Mesendoderm (in vitro differentiated cells): Measurements from ENCODE around the gene EIF2B1.

Experiments used
- DNase-seq: peaks from one replicate; pipeline ENCODE4 v3.0.0; 2013
- H2AK5ac ChIP-seq: 2 replicates; pipeline ENCODE4 v1.6.1; 2013; ENCODE audit warnings: low read length, inconsistent platforms
- H2BK120ac ChIP-seq: 2 replicates; pipeline ENCODE4 v1.6.1; 2013; ENCODE audit warnings: low read depth, mild to moderate bottlenecking, low read length, moderate library complexity, mixed read lengths
- H2BK15ac ChIP-seq: replicated peaks from 2 replicates; pipeline ENCODE4 v1.6.1; 2013; ENCODE audit warnings: low read depth, mild to moderate bottlenecking, moderate library complexity
- H2BK5ac ChIP-seq: 2 replicates; pipeline ENCODE4 v1.6.1; 2013; ENCODE audit warnings: low read length, inconsistent platforms
- H3K18ac ChIP-seq: 2 replicates; pipeline ENCODE4 v1.6.1; 2013; ENCODE audit warnings: mild to moderate bottlenecking, low read length, mixed read lengths
- H3K23ac ChIP-seq: one replicate; pipeline ENCODE4 v1.6.1; 2013; ENCODE audit warnings: low read length
- H3K27ac ChIP-seq: 2 replicates; pipeline ENCODE4 v1.5.1; 2013; ENCODE audit warnings: low read depth, mild to moderate bottlenecking, inconsistent platforms, low read length, moderate library complexity
- H3K27me3 ChIP-seq: 2 replicates; pipeline ENCODE4 v1.6.1; 2013; ENCODE audit warnings: low read length, control low read depth, mild to moderate bottlenecking, inconsistent platforms; ENCODE audit not compliant: insufficient read depth, poor library complexity
- H3K36me3 ChIP-seq: 2 replicates; pipeline ENCODE4 v1.6.1; 2013; ENCODE audit warnings: low read length, inconsistent platforms; ENCODE audit not compliant: control insufficient read depth, insufficient read depth
- H3K4ac ChIP-seq: one replicate; pipeline ENCODE4 v1.6.1; 2013; ENCODE audit warnings: low read depth, mild to moderate bottlenecking, low read length, moderate library complexity
- H3K4me1 ChIP-seq: 2 replicates; pipeline ENCODE4 v1.6.1; 2013; ENCODE audit warnings: low read depth, low read length, inconsistent platforms; ENCODE audit not compliant: control insufficient read depth
- H3K4me2 ChIP-seq: 2 replicates; pipeline ENCODE4 v1.6.1; 2013; ENCODE audit warnings: low read length
- H3K4me3 ChIP-seq: 2 replicates; pipeline ENCODE4 v1.5.1; 2013; ENCODE audit warnings: mild to moderate bottlenecking, low read length
- H3K56ac ChIP-seq: one replicate; pipeline ENCODE4 v1.6.1; 2013; ENCODE audit warnings: low read length
- H3K79me1 ChIP-seq: 2 replicates; pipeline ENCODE4 v1.6.1; 2013; ENCODE audit warnings: low read length, inconsistent platforms
- H3K79me2 ChIP-seq: 2 replicates; pipeline ENCODE4 v1.6.1; 2013; ENCODE audit warnings: mild to moderate bottlenecking, low read length; ENCODE audit not compliant: control insufficient read depth, insufficient read depth
- H3K9ac ChIP-seq: 2 replicates; pipeline ENCODE4 v1.6.1; 2013; ENCODE audit warnings: low read length, inconsistent platforms
- H4K5ac ChIP-seq: one replicate; pipeline ENCODE4 v1.6.1; 2013; ENCODE audit warnings: low read length
- H4K8ac ChIP-seq: one replicate; pipeline ENCODE4 v1.6.1; 2013; ENCODE audit warnings: low read depth, mild to moderate bottlenecking, control low read depth, low read length, moderate library complexity
- WGBS: extraction: QIAGEN DNeasy Blood & Tissue Kit; methylation state at CpG from one replicate; pipeline ENCODE4 v1.1.7; 2013; ENCODE audit warnings: low lambda C conversion rate, missing lambda C conversion rate; ENCODE audit not compliant: insufficient coverage; ENCODE audit errors: extremely low coverage; 5-methylcytosine and 5-hydroxymethylcytosine counted together

EIF2B1 gene

GRCh38 chr12:123656392-123656791 is 22.9 kb upstream of the EIF2B1 start:
- Histone ChIP-seq H3K23ac (no peak overlapping the region), H2BK5ac (no peak overlapping the region), H2BK15ac (no peak overlapping the region), H4K5ac (no peak overlapping the region), H3K4me1 (no peaks in the 10 kb centered on the region), H3K79me2 (no peaks in the 10 kb centered on the region), H3K4me2 (no peak overlapping the region), H3K9ac (no peak overlapping the region), H3K27me3 (no peaks in the 10 kb centered on the region), H3K4me3 (no peak overlapping the region), H3K36me3 (peaks cover 6% of the 10 kb centered on the region), H3K27ac (no peak overlapping the region), H2BK120ac (no peak overlapping the region), H2AK5ac (no peak overlapping the region), H3K56ac (no peak overlapping the region), H3K79me1 (no peaks in the 10 kb centered on the region), H3K18ac (no peak overlapping the region), H4K8ac (no peak overlapping the region), H3K4ac (no peak overlapping the region)
- no peak for DNase-seq
- no CpG with 5 or more reads among the region's 4 CpGs for WGBS

GRCh38 chr12:123655420-123655819 is 21.9 kb upstream of the EIF2B1 start:
- H3K79me1 ChIP-seq = no peaks in the 10 kb centered on the region
- no peak overlapping the region for H3K27ac ChIP-seq
- H4K8ac ChIP-seq = no peak overlapping the region
- no peak for DNase-seq
- H3K9ac ChIP-seq = no peak overlapping the region
- no peak overlapping the region for H2BK5ac ChIP-seq
- no peak overlapping the region for H2AK5ac ChIP-seq
- H3K4me2 ChIP-seq = no peak overlapping the region
- peaks cover 7% of the 10 kb centered on the region for H3K36me3 ChIP-seq
- no peaks in the 10 kb centered on the region for H3K79me2 ChIP-seq
- H2BK15ac ChIP-seq = no peak overlapping the region
- H3K18ac ChIP-seq = no peak overlapping the region
- H3K23ac ChIP-seq = no peak overlapping the region
- no peak overlapping the region for H4K5ac ChIP-seq
- H3K4me1 ChIP-seq = no peaks in the 10 kb centered on the region
- WGBS = no CpG with 5 or more reads among the region's 5 CpGs
- H3K27me3 ChIP-seq = no peaks in the 10 kb centered on the region
- H2BK120ac ChIP-seq = no peak overlapping the region
- no peak overlapping the region for H3K56ac ChIP-seq
- no peak overlapping the region for H3K4ac ChIP-seq
- H3K4me3 ChIP-seq = no peak overlapping the region

- H3K36me3 ChIP-seq = peaks cover 7% of the 10 kb centered on the region
- no peak overlapping the region for H3K18ac ChIP-seq
- no peak overlapping the region for H2BK120ac ChIP-seq
- no peaks in the 10 kb centered on the region for H3K79me1 ChIP-seq
- H4K5ac ChIP-seq = no peak overlapping the region
- no peak overlapping the region for H2BK15ac ChIP-seq
- no peak overlapping the region for H3K23ac ChIP-seq
- H3K27me3 ChIP-seq = no peaks in the 10 kb centered on the region
- H3K4me3 ChIP-seq = no peak overlapping the region
- H2AK5ac ChIP-seq = no peak overlapping the region
- H3K27ac ChIP-seq = no peak overlapping the region
- no peak overlapping the region for H4K8ac ChIP-seq
- no peak overlapping the region for H3K9ac ChIP-seq
- no peaks in the 10 kb centered on the region for H3K4me1 ChIP-seq
- no peak overlapping the region for H3K56ac ChIP-seq
- WGBS = 100% methylated on average over 4 of the region's 4 CpGs
- DNase-seq = no peak
- no peak overlapping the region for H3K4me2 ChIP-seq
- H2BK5ac ChIP-seq = no peak overlapping the region
- no peaks in the 10 kb centered on the region for H3K79me2 ChIP-seq
- no peak overlapping the region for H3K4ac ChIP-seq
These were observed 20.7 kb upstream of the EIF2B1 start for GRCh38 chr12:123654129-123654701.

GRCh38 chr12:123648401-123648800 is 14.9 kb upstream of the EIF2B1 start:
- H3K23ac ChIP-seq = no peak overlapping the region
- no CpG with 5 or more reads among the region's 5 CpGs for WGBS

GRCh38 chr12:123645878-123646277 is 12.4 kb upstream of the EIF2B1 start:
- WGBS = no CpG with 5 or more reads among the region's 5 CpGs

More at GRCh38 chr12:123648401-123648800, 14.9 kb upstream of the EIF2B1 start:
- no peak overlapping the region for H3K4me2 ChIP-seq
- no peak overlapping the region for H3K18ac ChIP-seq
- H4K5ac ChIP-seq = no peak overlapping the region
- no peak overlapping the region for H3K27ac ChIP-seq
- peaks cover 4% of the 10 kb centered on the region for H3K36me3 ChIP-seq
- H3K4me1 ChIP-seq = no peaks in the 10 kb centered on the region
- no peak overlapping the region for H3K56ac ChIP-seq
- H2BK120ac ChIP-seq = no peak overlapping the region
- DNase-seq = no peak
- no peak overlapping the region for H2BK5ac ChIP-seq
- H2BK15ac ChIP-seq = no peak overlapping the region
- H4K8ac ChIP-seq = no peak overlapping the region
- H3K4ac ChIP-seq = no peak overlapping the region
- no peak overlapping the region for H3K9ac ChIP-seq
- no peaks in the 10 kb centered on the region for H3K27me3 ChIP-seq
- no peaks in the 10 kb centered on the region for H3K79me2 ChIP-seq
- H3K4me3 ChIP-seq = no peak overlapping the region
- no peak overlapping the region for H2AK5ac ChIP-seq
- H3K79me1 ChIP-seq = no peaks in the 10 kb centered on the region

GRCh38 chr12:123645380-123645779 is 11.9 kb upstream of the EIF2B1 start:
- H3K79me1 ChIP-seq = no peaks in the 10 kb centered on the region
- no peak overlapping the region for H3K4me2 ChIP-seq
- H2BK5ac ChIP-seq = no peak overlapping the region
- no peaks in the 10 kb centered on the region for H3K27me3 ChIP-seq
- H2AK5ac ChIP-seq = no peak overlapping the region
- no peaks in the 10 kb centered on the region for H3K4me1 ChIP-seq
- no peak overlapping the region for H3K27ac ChIP-seq
- H4K8ac ChIP-seq = no peak overlapping the region
- no peak overlapping the region for H3K4me3 ChIP-seq
- no peak overlapping the region for H3K18ac ChIP-seq
- no peak overlapping the region for H2BK15ac ChIP-seq
- no peak overlapping the region for H3K9ac ChIP-seq
- no peaks in the 10 kb centered on the region for H3K79me2 ChIP-seq
- WGBS = no CpG with 5 or more reads among the region's 3 CpGs
- H4K5ac ChIP-seq = no peak overlapping the region
- DNase-seq = no peak
- H3K56ac ChIP-seq = no peak overlapping the region
- no peak overlapping the region for H2BK120ac ChIP-seq
- no peak overlapping the region for H3K23ac ChIP-seq
- peaks cover 2% of the 10 kb centered on the region for H3K36me3 ChIP-seq
- H3K4ac ChIP-seq = no peak overlapping the region

More at GRCh38 chr12:123645878-123646277, 12.4 kb upstream of the EIF2B1 start:
- no peak overlapping the region for H2BK15ac ChIP-seq
- no peak overlapping the region for H3K27ac ChIP-seq
- H3K4me2 ChIP-seq = no peak overlapping the region
- no peak overlapping the region for H2BK5ac ChIP-seq
- no peak overlapping the region for H3K4ac ChIP-seq
- no peaks in the 10 kb centered on the region for H3K27me3 ChIP-seq
- H3K23ac ChIP-seq = no peak overlapping the region
- H3K36me3 ChIP-seq = peaks cover 4% of the 10 kb centered on the region
- no peak overlapping the region for H3K18ac ChIP-seq
- H3K79me1 ChIP-seq = no peaks in the 10 kb centered on the region
- no peak overlapping the region for H4K5ac ChIP-seq
- no peaks in the 10 kb centered on the region for H3K4me1 ChIP-seq
- no peak for DNase-seq
- H4K8ac ChIP-seq = no peak overlapping the region
- H3K4me3 ChIP-seq = no peak overlapping the region
- no peaks in the 10 kb centered on the region for H3K79me2 ChIP-seq
- H2AK5ac ChIP-seq = no peak overlapping the region
- H3K9ac ChIP-seq = no peak overlapping the region
- H3K56ac ChIP-seq = no peak overlapping the region
- no peak overlapping the region for H2BK120ac ChIP-seq
